Nephron progenitor cell (in vitro differentiated cells): ENCODE results near the gene SULF2.

Experiments
- DNase-seq: peaks from one replicate; pipeline ENCODE4 v3.0.0; 2021
- H3K27ac Mint-ChIP-seq: 2 replicates; pipeline ENCODE4 v1.8.0; 2021; ENCODE audit warnings: mild to moderate bottlenecking, moderate library complexity, mixed read lengths
- H3K27me3 Mint-ChIP-seq: 2 replicates; pipeline ENCODE4 v1.8.0; 2021; ENCODE audit warnings: mild to moderate bottlenecking, low read depth, mixed read lengths; ENCODE audit not compliant: poor library complexity
- H3K36me3 Mint-ChIP-seq: 2 replicates; pipeline ENCODE4 v1.8.0; 2021; ENCODE audit warnings: low read depth, mixed read lengths
- H3K4me1 Mint-ChIP-seq: 2 replicates; pipeline ENCODE4 v1.8.0; 2021; ENCODE audit warnings: mixed read lengths
- H3K4me3 Mint-ChIP-seq: 2 replicates; pipeline ENCODE4 v1.8.0; 2021; ENCODE audit warnings: mild to moderate bottlenecking, moderate library complexity, mixed read lengths
- H3K9me3 Mint-ChIP-seq: 2 replicates; pipeline ENCODE4 v1.8.0; 2021; ENCODE audit warnings: mild to moderate bottlenecking, moderate library complexity, mixed read lengths
- TF ChIP-seq, protein P1 (sequence below): fragments of 200-600 bp; sonication (generic); IDR thresholded peaks from 2 replicates; pipeline ENCODE4 v1.5.0; 2021; ENCODE audit warnings: antibody characterized with exemption

The SULF2 gene

GRCh38 chr20:47708140-47708807 lies 77.0 kb downstream of the SULF2 start:
- DNase-seq = no peak
- H3K36me3 Mint-ChIP-seq = peaks cover 47% of the 10 kb centered on the region
- no peaks in the 10 kb centered on the region for H3K9me3 Mint-ChIP-seq
- peaks cover 53% of the 10 kb centered on the region for H3K4me1 Mint-ChIP-seq
- H3K4me3 Mint-ChIP-seq = no peak overlapping the region
- peaks cover 4% of the 10 kb centered on the region for H3K27me3 Mint-ChIP-seq
- no peak overlapping the region for H3K27ac Mint-ChIP-seq
- TF ChIP-seq, protein P1, sequence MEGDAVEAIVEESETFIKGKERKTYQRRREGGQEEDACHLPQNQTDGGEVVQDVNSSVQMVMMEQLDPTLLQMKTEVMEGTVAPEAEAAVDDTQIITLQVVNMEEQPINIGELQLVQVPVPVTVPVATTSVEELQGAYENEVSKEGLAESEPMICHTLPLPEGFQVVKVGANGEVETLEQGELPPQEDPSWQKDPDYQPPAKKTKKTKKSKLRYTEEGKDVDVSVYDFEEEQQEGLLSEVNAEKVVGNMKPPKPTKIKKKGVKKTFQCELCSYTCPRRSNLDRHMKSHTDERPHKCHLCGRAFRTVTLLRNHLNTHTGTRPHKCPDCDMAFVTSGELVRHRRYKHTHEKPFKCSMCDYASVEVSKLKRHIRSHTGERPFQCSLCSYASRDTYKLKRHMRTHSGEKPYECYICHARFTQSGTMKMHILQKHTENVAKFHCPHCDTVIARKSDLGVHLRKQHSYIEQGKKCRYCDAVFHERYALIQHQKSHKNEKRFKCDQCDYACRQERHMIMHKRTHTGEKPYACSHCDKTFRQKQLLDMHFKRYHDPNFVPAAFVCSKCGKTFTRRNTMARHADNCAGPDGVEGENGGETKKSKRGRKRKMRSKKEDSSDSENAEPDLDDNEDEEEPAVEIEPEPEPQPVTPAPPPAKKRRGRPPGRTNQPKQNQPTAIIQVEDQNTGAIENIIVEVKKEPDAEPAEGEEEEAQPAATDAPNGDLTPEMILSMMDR = no peak

- Mint-ChIP-seq H3K27me3 (peaks cover 4% of the 10 kb centered on the region), H3K9me3 (no peaks in the 10 kb centered on the region), H3K27ac (no peak overlapping the region), H3K4me1 (peaks cover 39% of the 10 kb centered on the region), H3K4me3 (no peak overlapping the region), H3K36me3 (peaks cover 58% of the 10 kb centered on the region)
- DNase-seq = no peak
- TF ChIP-seq, protein P1 = no peak
Observed at GRCh38 chr20:47706345-47706744, 78.9 kb downstream of the SULF2 start.

- no peak for DNase-seq
- H3K27ac Mint-ChIP-seq = no peak overlapping the region
- H3K4me3 Mint-ChIP-seq = no peak overlapping the region
- H3K4me1 Mint-ChIP-seq = peaks cover 31% of the 10 kb centered on the region
- TF ChIP-seq, protein P1 = no peak
- peaks cover 4% of the 10 kb centered on the region for H3K27me3 Mint-ChIP-seq
- peaks cover 64% of the 10 kb centered on the region for H3K36me3 Mint-ChIP-seq
- no peaks in the 10 kb centered on the region for H3K9me3 Mint-ChIP-seq
Observed at GRCh38 chr20:47705497-47705856, 79.8 kb downstream of the SULF2 start.

- H3K27ac Mint-ChIP-seq = peak overlapping the region; percentile 59
- DNase-seq = no peak
- peaks cover 65% of the 10 kb centered on the region for H3K36me3 Mint-ChIP-seq
- H3K9me3 Mint-ChIP-seq = no peaks in the 10 kb centered on the region
- TF ChIP-seq, protein P1 = no peak
- no peaks in the 10 kb centered on the region for H3K27me3 Mint-ChIP-seq
- H3K4me3 Mint-ChIP-seq = no peak overlapping the region
- H3K4me1 Mint-ChIP-seq = peaks cover 29% of the 10 kb centered on the region
Observed at GRCh38 chr20:47704746-47705496, 80.4 kb downstream of the SULF2 start.

GRCh38 chr20:47703748-47704147 lies 81.5 kb downstream of the SULF2 start:
- Mint-ChIP-seq H3K36me3 (peaks cover 62% of the 10 kb centered on the region), H3K4me1 (peaks cover 29% of the 10 kb centered on the region), H3K27me3 (no peaks in the 10 kb centered on the region), H3K27ac (no peak overlapping the region), H3K9me3 (no peaks in the 10 kb centered on the region), H3K4me3 (no peak overlapping the region)
- no peak for DNase-seq
- TF ChIP-seq, protein P1 = no peak
